OCI-LY7 (cell line): ENCODE data around the gene DPYSL3.

Experiments
- EZH2phosphoT487 ChIP-seq: fragments of 200-600 bp; sonication (generic); IDR thresholded peaks from 2 replicates; pipeline ENCODE4 v1.6.1; 2018; ENCODE audit warnings: low read depth, borderline replicate concordance, mild to moderate bottlenecking, mixed run types, antibody characterized with exemption, low read length, moderate library complexity, mixed read lengths
- TF ChIP-seq, protein P1 (sequence below): fragments of 200-600 bp; sonication (generic); conservative IDR thresholded peaks from 2 replicates; pipeline ENCODE4 v1.5.1; 2014; ENCODE audit warnings: mild to moderate bottlenecking, antibody characterized with exemption, low read length, moderate library complexity, mixed read lengths

DNA sequence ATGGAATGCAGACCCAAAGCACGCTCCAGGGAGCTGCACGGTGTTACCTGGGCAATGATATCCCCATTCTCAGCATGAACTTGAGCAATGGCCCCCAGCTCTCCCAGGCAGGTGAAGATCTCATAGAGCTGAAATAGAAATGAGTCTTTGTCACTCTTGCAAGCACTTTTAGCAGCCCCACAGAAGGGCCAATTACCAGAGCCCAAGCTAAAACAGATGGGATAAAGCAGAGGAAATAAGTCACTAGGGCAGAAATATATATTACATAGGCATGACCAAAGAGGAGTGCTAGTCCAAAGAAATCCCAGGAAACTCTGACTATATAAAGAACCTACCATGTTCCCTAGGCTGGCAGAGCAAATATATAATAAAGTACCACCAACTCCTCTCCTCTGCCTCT, 97.3 kb downstream of the DPYSL3 start:
- TF ChIP-seq, protein P1, sequence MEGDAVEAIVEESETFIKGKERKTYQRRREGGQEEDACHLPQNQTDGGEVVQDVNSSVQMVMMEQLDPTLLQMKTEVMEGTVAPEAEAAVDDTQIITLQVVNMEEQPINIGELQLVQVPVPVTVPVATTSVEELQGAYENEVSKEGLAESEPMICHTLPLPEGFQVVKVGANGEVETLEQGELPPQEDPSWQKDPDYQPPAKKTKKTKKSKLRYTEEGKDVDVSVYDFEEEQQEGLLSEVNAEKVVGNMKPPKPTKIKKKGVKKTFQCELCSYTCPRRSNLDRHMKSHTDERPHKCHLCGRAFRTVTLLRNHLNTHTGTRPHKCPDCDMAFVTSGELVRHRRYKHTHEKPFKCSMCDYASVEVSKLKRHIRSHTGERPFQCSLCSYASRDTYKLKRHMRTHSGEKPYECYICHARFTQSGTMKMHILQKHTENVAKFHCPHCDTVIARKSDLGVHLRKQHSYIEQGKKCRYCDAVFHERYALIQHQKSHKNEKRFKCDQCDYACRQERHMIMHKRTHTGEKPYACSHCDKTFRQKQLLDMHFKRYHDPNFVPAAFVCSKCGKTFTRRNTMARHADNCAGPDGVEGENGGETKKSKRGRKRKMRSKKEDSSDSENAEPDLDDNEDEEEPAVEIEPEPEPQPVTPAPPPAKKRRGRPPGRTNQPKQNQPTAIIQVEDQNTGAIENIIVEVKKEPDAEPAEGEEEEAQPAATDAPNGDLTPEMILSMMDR: no peak
- TF ChIP-seq EZH2phosphoT487: no peak
